GM12875 (cell line): ENCODE measurements around the gene FOXRED2.
A peak's percentile ranks its signal among the peaks of the same experiment; 100 is the strongest.

ENCODE experiments used
- H3K4me3 ChIP-seq: one replicate; pipeline ENCODE4 v1.5.1; 2011; ENCODE audit warnings: low read depth, low read length, control low read depth
- TF ChIP-seq, protein P1 (sequence below): IDR thresholded peaks from 2 replicates; pipeline ENCODE4 v1.5.1; 2011; ENCODE audit warnings: low read depth, mild to moderate bottlenecking, control low read depth, inconsistent platforms, low read length, moderate library complexity, borderline replicate concordance; ENCODE audit not compliant: insufficient read depth

FOXRED2 gene

DNA sequence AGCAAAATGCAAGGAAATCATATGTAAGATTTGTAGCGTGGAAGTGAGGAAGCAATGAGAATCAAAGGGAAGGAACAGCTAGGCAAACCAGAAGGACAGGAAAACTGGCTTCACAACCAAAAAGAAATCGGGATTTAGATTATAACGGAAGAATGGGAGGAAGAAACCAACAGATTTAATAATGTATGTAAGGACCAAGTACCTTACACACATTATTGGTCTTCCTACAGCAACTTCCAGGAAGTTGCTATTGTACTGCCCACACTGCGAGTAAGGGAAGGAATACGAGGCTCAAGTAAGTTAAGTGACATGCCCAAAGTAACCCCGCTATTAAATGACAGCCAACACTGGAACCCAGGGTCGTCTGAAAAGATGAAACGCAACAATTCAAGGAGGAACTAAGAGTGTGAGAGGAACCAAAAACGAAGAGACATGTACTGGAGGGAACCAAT is 25.9 kb downstream of the FOXRED2 start:
- peak overlapping the region; percentile 90 for H3K4me3 ChIP-seq
- TF ChIP-seq, protein P1, sequence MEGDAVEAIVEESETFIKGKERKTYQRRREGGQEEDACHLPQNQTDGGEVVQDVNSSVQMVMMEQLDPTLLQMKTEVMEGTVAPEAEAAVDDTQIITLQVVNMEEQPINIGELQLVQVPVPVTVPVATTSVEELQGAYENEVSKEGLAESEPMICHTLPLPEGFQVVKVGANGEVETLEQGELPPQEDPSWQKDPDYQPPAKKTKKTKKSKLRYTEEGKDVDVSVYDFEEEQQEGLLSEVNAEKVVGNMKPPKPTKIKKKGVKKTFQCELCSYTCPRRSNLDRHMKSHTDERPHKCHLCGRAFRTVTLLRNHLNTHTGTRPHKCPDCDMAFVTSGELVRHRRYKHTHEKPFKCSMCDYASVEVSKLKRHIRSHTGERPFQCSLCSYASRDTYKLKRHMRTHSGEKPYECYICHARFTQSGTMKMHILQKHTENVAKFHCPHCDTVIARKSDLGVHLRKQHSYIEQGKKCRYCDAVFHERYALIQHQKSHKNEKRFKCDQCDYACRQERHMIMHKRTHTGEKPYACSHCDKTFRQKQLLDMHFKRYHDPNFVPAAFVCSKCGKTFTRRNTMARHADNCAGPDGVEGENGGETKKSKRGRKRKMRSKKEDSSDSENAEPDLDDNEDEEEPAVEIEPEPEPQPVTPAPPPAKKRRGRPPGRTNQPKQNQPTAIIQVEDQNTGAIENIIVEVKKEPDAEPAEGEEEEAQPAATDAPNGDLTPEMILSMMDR, result no peak

DNA sequence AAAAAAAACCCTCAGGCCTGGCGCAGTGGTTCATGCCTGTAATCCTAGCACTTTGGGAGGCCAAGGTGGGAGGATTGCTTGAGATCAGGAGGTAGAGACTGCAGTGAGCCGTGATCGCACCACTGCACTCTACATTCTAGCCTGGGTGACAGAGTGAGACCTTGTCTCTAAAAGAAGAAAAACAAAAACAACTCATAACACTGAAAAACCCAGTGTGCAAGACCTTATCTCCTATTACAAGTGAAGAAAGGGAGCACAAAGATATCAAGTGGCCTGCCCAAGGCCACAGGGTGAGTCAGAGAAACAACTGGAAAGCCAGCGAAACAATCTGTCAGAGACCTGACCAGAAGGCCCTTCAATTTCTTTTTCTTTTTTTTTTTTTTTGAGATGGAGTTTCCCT is 27.9 kb downstream of the FOXRED2 start:
- no peak overlapping the region for H3K4me3 ChIP-seq
- TF ChIP-seq, protein P1, result no peak

DNA sequence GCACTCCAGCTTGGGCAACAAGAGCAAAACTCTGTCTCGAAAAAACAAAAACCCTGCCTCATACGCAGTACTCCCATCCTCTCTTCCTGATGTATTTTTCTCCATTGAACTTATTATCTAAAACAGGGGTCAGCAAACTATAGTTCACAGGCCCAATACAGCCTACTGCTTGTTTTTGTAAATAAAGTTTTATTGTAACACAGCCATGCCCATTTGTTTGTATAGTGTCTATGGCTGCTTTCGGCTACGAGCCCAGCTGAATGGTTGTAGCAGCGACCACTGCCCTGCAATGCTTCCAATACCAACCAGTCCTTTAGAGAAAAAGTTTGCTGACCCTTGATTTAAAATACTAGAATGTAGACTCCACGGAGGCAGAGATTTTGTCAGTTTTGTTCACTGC is 31.5 kb downstream of the FOXRED2 start:
- TF ChIP-seq, protein P1, result no peak
- no peak overlapping the region for H3K4me3 ChIP-seq

DNA sequence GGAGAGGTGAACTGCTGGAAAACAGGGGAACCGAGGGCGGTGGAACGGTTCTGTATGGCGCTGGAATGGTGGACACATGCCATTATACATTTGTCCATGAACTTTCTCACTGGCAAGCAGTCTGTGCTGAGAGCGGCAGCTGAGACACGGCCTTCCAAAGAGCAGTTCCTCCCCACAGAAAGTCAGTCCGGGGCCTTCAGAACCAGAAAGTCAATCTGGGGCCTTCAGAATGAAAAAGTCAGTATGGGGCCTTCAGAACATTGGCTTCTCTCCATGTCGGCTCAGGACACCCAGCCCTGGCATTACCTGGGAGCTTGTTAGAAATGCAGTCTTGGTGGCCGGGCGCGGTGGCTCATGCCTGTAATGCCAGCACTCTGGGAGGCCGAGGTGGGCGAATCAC is 34.2 kb downstream of the FOXRED2 start:
- no peak overlapping the region for H3K4me3 ChIP-seq
- TF ChIP-seq, protein P1, result no peak

DNA sequence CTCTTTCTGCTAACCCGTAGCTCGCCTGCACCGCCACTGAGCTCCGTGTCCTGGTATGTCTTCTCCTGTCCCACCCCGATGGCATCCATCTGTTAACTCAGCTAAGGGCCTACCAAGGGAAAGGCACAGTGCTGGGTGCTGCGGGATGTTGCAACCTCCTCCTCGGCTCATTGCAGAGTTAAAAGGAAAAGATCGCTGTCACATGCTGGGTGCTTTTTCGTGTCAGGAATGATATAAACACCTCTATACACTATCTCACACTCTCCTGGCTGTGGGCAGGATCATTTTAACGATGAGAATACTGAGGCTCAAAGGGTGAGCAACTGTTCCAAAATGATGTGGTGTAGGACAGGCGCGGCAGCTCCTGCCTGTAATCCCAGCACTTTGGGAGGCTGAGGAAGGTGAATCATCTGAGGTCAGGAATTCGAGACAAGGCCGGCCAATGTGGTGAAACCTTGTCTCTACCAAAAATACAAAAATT is 35.5 kb downstream of the FOXRED2 start:
- no peak overlapping the region for H3K4me3 ChIP-seq
- TF ChIP-seq, protein P1, result no peak

DNA sequence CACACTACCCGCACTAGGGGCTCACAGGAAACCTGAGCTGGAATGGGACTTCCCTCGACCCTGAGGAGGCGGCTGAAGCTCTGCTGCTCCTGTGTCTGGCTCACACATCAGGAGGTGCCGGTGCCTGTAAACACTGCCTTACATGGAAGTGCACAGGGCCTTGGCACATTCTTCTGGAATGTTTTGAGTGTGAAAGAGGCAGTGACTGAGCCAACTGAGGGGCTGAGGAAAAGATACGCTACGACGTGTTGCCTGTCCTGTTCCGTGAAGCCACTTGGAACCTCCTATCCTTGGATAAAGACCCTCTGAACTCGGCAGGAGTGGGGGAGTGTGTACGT is 35.9 kb downstream of the FOXRED2 start:
- TF ChIP-seq, protein P1, result no peak
- H3K4me3 ChIP-seq, result no peak overlapping the region

DNA sequence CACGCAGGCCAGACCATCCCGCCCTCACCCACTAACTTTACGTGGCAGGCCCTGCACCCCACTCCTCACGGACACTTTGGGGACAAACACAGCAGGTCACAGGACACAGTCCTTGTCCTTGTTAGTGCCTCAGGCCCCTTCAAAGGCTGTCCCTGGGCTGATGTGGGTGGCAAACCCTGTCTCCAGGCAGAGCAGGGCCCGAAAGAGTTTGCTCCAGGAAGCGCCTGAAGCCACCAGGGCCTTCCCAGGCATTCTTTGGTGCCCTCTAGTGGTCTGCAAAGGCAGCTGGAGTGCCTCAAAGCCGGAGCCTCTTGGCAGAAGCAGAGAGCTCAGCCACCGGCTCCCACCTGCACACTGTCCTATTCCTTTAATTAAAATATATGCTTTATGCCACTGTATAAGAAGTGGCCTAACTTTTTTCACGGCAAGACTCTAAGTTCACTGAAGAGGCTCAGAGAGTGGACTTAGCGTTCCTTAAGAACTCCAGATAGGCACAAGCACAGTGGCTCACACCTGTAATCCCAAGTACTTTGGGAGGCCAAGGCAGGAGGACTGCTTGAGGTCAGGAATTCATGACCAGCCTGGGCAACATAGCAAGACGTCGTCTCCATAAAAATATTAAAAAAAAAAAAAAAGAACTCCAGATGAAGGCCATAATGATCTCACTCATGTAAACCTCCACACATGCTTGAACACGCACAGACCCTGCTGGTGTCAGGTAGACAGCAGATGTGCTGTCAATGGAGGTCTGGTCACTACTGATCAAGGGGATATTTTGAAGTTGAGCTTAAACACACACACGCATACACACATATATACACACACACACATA is 36.5 kb downstream of the FOXRED2 start:
- TF ChIP-seq, protein P1, result peak; percentile 95
- no peak overlapping the region for H3K4me3 ChIP-seq
